ENCODE measurements around the gene VPS26C.

The VPS26C gene

DNA sequence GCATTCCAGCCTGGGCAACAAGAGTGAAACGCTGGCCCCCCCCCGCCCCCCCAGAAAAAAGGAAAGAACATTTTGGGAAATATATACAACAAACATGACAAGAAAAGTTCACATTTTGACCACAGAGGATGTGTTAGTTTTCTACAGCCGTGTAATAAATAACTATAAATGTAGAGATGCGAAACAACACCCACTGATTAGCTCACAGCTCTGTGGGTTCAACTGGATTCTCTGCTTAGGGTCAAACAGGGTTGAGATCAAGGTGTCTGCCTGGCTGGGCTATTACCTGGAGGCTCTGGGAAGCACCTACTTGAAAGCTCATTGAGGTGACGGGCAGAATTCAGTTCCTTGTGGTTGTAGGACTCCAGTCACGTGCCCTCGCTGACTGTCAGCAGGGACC is 11.1 kb upstream of the VPS26C start:
- Histone ChIP-seq H3K27ac (ENCODE audit: poor library complexity, severe bottlenecking) (no peak overlapping the region), H3K27me3 (ENCODE audit: insufficient read depth, poor library complexity, severe bottlenecking) (no peaks in the 10 kb centered on the region), H3K4me1 (ENCODE audit: insufficient read depth, poor library complexity, severe bottlenecking) (no peaks in the 10 kb centered on the region), H3K9me3 (ENCODE audit: severe bottlenecking) (peaks cover 5% of the 10 kb centered on the region), H3K4me3 (ENCODE audit: severe bottlenecking) (no peak overlapping the region), H3K36me3 (ENCODE audit: low read depth) (no peaks in the 10 kb centered on the region)
- no peak for TF ChIP-seq CTCF (IDR thresholded peaks at IDR 0.05; ENCODE audit: poor library complexity, severe bottlenecking)
- DNase-seq (ENCODE audit: low spot score), result no peak
- ATAC-seq (ENCODE audit: low read depth), result no peak

DNA sequence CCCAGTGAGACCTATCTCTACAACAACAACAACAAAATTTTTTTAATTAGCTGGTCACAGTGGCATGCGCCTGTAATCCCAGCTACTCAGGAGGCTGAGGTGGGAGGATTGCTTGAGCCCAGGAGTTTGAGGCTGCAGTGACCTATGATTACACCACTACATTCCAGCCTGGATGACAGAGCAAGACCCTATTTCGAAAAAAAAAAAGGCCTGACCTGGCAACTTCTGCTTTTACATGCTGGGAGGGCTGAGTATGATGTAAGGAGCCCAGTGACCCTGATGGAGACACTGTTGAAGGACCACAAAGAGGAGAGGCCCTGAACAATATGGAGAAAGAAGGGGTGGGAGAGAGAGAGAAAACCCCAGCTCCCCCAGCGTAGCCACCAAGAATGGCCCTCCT is 9.2 kb upstream of the VPS26C start:
- no peaks in the 10 kb centered on the region for H3K4me1 ChIP-seq (ENCODE audit: insufficient read depth, poor library complexity, severe bottlenecking)
- no peaks in the 10 kb centered on the region for H3K36me3 ChIP-seq (ENCODE audit: low read depth)
- no peak for TF ChIP-seq CTCF (IDR thresholded peaks at IDR 0.05; ENCODE audit: poor library complexity, severe bottlenecking)
- H3K4me3 ChIP-seq (ENCODE audit: severe bottlenecking), result no peak overlapping the region
- H3K27ac ChIP-seq (ENCODE audit: poor library complexity, severe bottlenecking), result no peak overlapping the region
- no peaks in the 10 kb centered on the region for H3K27me3 ChIP-seq (ENCODE audit: insufficient read depth, poor library complexity, severe bottlenecking)
- H3K9me3 ChIP-seq (ENCODE audit: severe bottlenecking), result peaks cover 5% of the 10 kb centered on the region
- ATAC-seq (ENCODE audit: low read depth) (no peak), DNase-seq (ENCODE audit: low spot score) (no peak)

- Histone ChIP-seq H3K9me3 (ENCODE audit: severe bottlenecking) (peaks cover 5% of the 10 kb centered on the region), H3K27ac (ENCODE audit: poor library complexity, severe bottlenecking) (no peak overlapping the region), H3K4me1 (ENCODE audit: insufficient read depth, poor library complexity, severe bottlenecking) (no peaks in the 10 kb centered on the region), H3K4me3 (ENCODE audit: severe bottlenecking) (no peak overlapping the region), H3K36me3 (ENCODE audit: low read depth) (no peaks in the 10 kb centered on the region), H3K27me3 (ENCODE audit: insufficient read depth, poor library complexity, severe bottlenecking) (no peaks in the 10 kb centered on the region)
- no peak for ATAC-seq (ENCODE audit: low read depth)
- no peak for DNase-seq (ENCODE audit: low spot score)
- TF ChIP-seq CTCF (IDR thresholded peaks at IDR 0.05; ENCODE audit: poor library complexity, severe bottlenecking), result no peak
These were observed 7.0 kb upstream of the VPS26C start for GRCh38 chr21:37273911-37274690.

DNA sequence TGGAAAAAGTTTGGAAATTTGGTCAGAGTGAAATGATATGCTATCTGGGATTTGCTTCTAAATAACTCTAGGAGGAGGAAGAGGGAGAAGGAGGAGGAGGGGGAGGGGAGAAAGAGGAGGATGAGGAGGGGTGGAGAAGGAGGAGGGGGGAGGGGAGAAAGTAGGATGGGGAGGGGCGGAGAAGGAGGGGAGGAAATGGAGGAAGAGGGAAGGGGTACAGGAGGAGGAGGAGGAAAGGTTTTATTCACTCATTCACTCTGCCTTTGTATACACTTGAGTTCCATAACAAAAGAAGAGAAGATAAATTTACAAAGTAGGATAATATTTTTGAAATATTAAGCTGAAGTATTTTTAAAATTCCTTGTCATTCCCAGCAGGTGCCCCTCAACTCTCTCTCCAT is 6.3 kb upstream of the VPS26C start:
- no peaks in the 10 kb centered on the region for H3K27me3 ChIP-seq (ENCODE audit: insufficient read depth, poor library complexity, severe bottlenecking)
- no peak for TF ChIP-seq CTCF (IDR thresholded peaks at IDR 0.05; ENCODE audit: poor library complexity, severe bottlenecking)
- H3K4me3 ChIP-seq (ENCODE audit: severe bottlenecking), result no peak overlapping the region
- H3K36me3 ChIP-seq (ENCODE audit: low read depth), result no peaks in the 10 kb centered on the region
- DNase-seq (ENCODE audit: low spot score) (no peak), ATAC-seq (ENCODE audit: low read depth) (no peak)
- peaks cover 2% of the 10 kb centered on the region for H3K4me1 ChIP-seq (ENCODE audit: insufficient read depth, poor library complexity, severe bottlenecking)
- H3K27ac ChIP-seq (ENCODE audit: poor library complexity, severe bottlenecking), result no peak overlapping the region
- peaks cover 3% of the 10 kb centered on the region for H3K9me3 ChIP-seq (ENCODE audit: severe bottlenecking)

GRCh38 chr21:37272897-37273296 is 5.8 kb upstream of the VPS26C start:
- Histone ChIP-seq H3K4me1 (ENCODE audit: insufficient read depth, poor library complexity, severe bottlenecking) (peaks cover 4% of the 10 kb centered on the region), H3K27ac (ENCODE audit: poor library complexity, severe bottlenecking) (no peak overlapping the region), H3K9me3 (ENCODE audit: severe bottlenecking) (peaks cover 3% of the 10 kb centered on the region), H3K4me3 (ENCODE audit: severe bottlenecking) (no peak overlapping the region), H3K36me3 (ENCODE audit: low read depth) (no peaks in the 10 kb centered on the region), H3K27me3 (ENCODE audit: insufficient read depth, poor library complexity, severe bottlenecking) (no peaks in the 10 kb centered on the region)
- TF ChIP-seq CTCF (IDR thresholded peaks at IDR 0.05; ENCODE audit: poor library complexity, severe bottlenecking), result no peak
- DNase-seq (ENCODE audit: low spot score) (no peak), ATAC-seq (ENCODE audit: low read depth) (no peak)

All from RWPE2 (cell line).